ENCODE results near the gene CDK10.

CDK10 gene

GRCh38 chr16:89642574-89642973, 43.9 kb upstream of the CDK10 start:
- ChIA-PET POLR2A (no interaction called here), CTCF (no interaction called here)
- TF ChIP-seq SUZ12 (IDR thresholded peaks at IDR 0.05) = no peak
- TF ChIP-seq HDGF (IDR thresholded peaks at IDR 0.05; ENCODE audit: borderline replicate concordance) = no peak
- TF ChIP-seq TARDBP (IDR thresholded peaks at IDR 0.05) = no peak
- TF ChIP-seq BHLHE40 (IDR thresholded peaks at IDR 0.05; ENCODE audit: borderline replicate concordance) = no peak
- TF ChIP-seq ELF4 (IDR thresholded peaks at IDR 0.05) = no peak
- no peak for TF ChIP-seq FOXM1 (IDR thresholded peaks at IDR 0.05; ENCODE audit: borderline replicate concordance)
- no peak for TF ChIP-seq NFRKB (IDR thresholded peaks at IDR 0.05)
- TF ChIP-seq L3MBTL2 (conservative IDR thresholded peaks at IDR 0.05) = no peak
- no peak for TF ChIP-seq SP1 (IDR thresholded peaks at IDR 0.05)
- TF ChIP-seq ARNT (IDR thresholded peaks at IDR 0.05) = no peak
- no peak for TF ChIP-seq FOXA1 (IDR thresholded peaks at IDR 0.05)
- no peak for TF ChIP-seq CTBP1 (IDR thresholded peaks at IDR 0.05; ENCODE audit: borderline replicate concordance)
- no peak for TF ChIP-seq LEF1 (IDR thresholded peaks at IDR 0.05; ENCODE audit: borderline replicate concordance)
- no peak for TF ChIP-seq FOXK2 (IDR thresholded peaks at IDR 0.05)
- no peak for TF ChIP-seq ZNF384 (IDR thresholded peaks at IDR 0.05)
- no peak for TF ChIP-seq PKNOX1 (IDR thresholded peaks at IDR 0.05)
- DNase-seq (ENCODE audit: extremely low spot score) = no peak

DNA sequence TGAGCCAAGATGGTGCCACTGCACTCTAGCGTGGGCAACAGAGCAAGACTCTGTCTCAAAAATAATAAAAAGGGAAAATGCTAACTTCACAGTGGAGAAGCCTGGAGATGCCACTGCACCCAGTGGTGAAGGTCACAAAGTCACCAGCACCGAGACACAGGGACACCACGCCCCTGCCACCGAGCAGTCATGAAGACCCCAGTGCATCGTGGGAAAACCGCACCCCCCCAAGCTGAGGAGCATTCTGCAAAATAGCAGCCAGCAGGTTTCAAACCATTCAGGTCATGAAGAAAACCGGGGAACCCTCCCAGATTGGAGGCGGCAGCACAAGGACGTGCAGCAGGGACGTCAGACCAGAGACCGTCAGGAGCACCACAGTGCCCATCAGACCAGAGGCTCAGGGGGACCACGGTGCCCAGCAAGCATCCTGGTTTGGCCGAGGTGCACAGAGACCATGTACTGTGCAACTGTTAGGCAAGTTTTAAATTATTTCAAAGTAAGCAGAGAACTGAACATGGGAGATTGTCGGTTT, 42.7 kb upstream of the CDK10 start:
- DNase-seq (ENCODE audit: extremely low spot score) = no peak
- ChIA-PET POLR2A (no interaction called here), CTCF (no interaction called here)
- TF ChIP-seq FOXM1 (IDR thresholded peaks at IDR 0.05; ENCODE audit: borderline replicate concordance) (no peak), ELF4 (IDR thresholded peaks at IDR 0.05) (no peak), FOXA1 (IDR thresholded peaks at IDR 0.05) (no peak)

GRCh38 chr16:89645122-89645521, 41.4 kb upstream of the CDK10 start:
- ChIA-PET CTCF (no interaction called here), POLR2A (no interaction called here)
- no peak for DNase-seq (ENCODE audit: extremely low spot score)
- TF ChIP-seq CTBP1 (IDR thresholded peaks at IDR 0.05; ENCODE audit: borderline replicate concordance) = no peak
- no peak for TF ChIP-seq PKNOX1 (IDR thresholded peaks at IDR 0.05)
- no peak for TF ChIP-seq HDGF (IDR thresholded peaks at IDR 0.05; ENCODE audit: borderline replicate concordance)
- no peak for TF ChIP-seq TARDBP (IDR thresholded peaks at IDR 0.05)
- TF ChIP-seq FOXM1 (IDR thresholded peaks at IDR 0.05; ENCODE audit: borderline replicate concordance) = no peak
- no peak for TF ChIP-seq ZNF384 (IDR thresholded peaks at IDR 0.05)
- no peak for TF ChIP-seq FOXA1 (IDR thresholded peaks at IDR 0.05)
- no peak for TF ChIP-seq SUZ12 (IDR thresholded peaks at IDR 0.05)
- TF ChIP-seq SP1 (IDR thresholded peaks at IDR 0.05) = no peak

- TF ChIP-seq NFRKB (IDR thresholded peaks at IDR 0.05) = no peak
- TF ChIP-seq ZNF384 (IDR thresholded peaks at IDR 0.05) = no peak
- TF ChIP-seq SUZ12 (IDR thresholded peaks at IDR 0.05) = no peak
- TF ChIP-seq FOXK2 (IDR thresholded peaks at IDR 0.05) = no peak
- no peak for TF ChIP-seq HDGF (IDR thresholded peaks at IDR 0.05; ENCODE audit: borderline replicate concordance)
- TF ChIP-seq ELF4 (IDR thresholded peaks at IDR 0.05) = no peak
- TF ChIP-seq SP1 (IDR thresholded peaks at IDR 0.05) = no peak
- TF ChIP-seq ARNT (IDR thresholded peaks at IDR 0.05) = no peak
- TF ChIP-seq FOXA1 (IDR thresholded peaks at IDR 0.05) = no peak
- TF ChIP-seq CTBP1 (IDR thresholded peaks at IDR 0.05; ENCODE audit: borderline replicate concordance) = no peak
- no peak for TF ChIP-seq BHLHE40 (IDR thresholded peaks at IDR 0.05; ENCODE audit: borderline replicate concordance)
- TF ChIP-seq PKNOX1 (IDR thresholded peaks at IDR 0.05) = no peak
- no peak for TF ChIP-seq TARDBP (IDR thresholded peaks at IDR 0.05)
- no peak for TF ChIP-seq L3MBTL2 (conservative IDR thresholded peaks at IDR 0.05)
- no peak for TF ChIP-seq FOXM1 (IDR thresholded peaks at IDR 0.05; ENCODE audit: borderline replicate concordance)
- no peak for TF ChIP-seq LEF1 (IDR thresholded peaks at IDR 0.05; ENCODE audit: borderline replicate concordance)
- no peak for DNase-seq (ENCODE audit: extremely low spot score)
- POLR2A ChIA-PET = interaction anchor here (0.9 kb wide), 1 partner anchor 11 kb away, joined by 3 read pairs; the partner anchor contains the start of genes CHMP1A and SPATA33
- CTCF ChIA-PET = no interaction called here
Observed at GRCh38 chr16:89646270-89646669, 40.2 kb upstream of the CDK10 start.

DNA sequence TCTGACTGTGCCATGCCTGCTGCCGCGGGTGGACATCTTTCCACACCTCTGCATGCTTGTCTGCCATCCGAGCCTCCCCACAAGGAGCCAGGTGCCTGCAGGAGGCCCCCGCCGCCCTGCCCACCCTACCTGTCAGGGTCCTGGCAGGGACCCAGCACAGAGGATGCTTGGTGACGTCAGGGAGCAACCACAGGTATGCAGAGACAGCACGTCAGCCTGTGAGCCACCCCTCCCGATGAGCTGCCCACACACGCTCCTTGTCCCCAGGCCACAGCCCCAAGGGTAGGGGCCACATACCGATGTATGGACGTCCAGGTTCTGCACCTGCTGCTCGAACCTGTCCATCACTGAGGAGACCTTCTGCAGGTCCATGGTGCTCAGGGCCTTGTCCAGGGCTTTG, 39.6 kb upstream of the CDK10 start:
- DNase-seq (ENCODE audit: extremely low spot score) = no peak
- POLR2A ChIA-PET = no interaction called here
- no peak for TF ChIP-seq FOXM1 (IDR thresholded peaks at IDR 0.05; ENCODE audit: borderline replicate concordance)
- no peak for TF ChIP-seq ZNF384 (IDR thresholded peaks at IDR 0.05)
- no peak for TF ChIP-seq ELF4 (IDR thresholded peaks at IDR 0.05)
- TF ChIP-seq FOXK2 (IDR thresholded peaks at IDR 0.05) = no peak
- no peak for TF ChIP-seq TARDBP (IDR thresholded peaks at IDR 0.05)
- TF ChIP-seq FOXA1 (IDR thresholded peaks at IDR 0.05) = no peak
- no peak for TF ChIP-seq L3MBTL2 (conservative IDR thresholded peaks at IDR 0.05)
- TF ChIP-seq BHLHE40 (IDR thresholded peaks at IDR 0.05; ENCODE audit: borderline replicate concordance) = no peak
- TF ChIP-seq CTBP1 (IDR thresholded peaks at IDR 0.05; ENCODE audit: borderline replicate concordance) = no peak
- CTCF ChIA-PET = no interaction called here

DNA sequence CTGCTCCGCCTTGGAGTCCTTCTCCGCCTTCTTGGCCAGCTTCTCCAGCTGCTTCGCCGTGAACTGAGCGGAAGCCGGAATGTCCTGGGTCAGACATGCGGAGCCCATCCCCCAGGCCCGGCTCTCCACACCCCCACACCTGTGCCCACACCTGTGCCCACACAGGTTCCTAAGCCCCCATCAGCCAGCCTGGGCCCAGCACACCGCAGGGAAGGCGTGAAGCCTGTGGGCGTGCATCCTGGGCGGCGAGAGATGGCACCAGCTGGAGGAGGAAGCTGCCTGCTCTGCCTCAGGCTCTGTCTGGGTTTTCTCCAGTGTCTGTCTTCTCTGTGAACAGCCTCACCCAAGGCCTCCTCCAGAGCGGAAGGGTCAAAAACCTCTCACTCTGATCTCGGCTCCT, 34.9 kb upstream of the CDK10 start:
- TF ChIP-seq NFRKB (IDR thresholded peaks at IDR 0.05) (no peak), TARDBP (IDR thresholded peaks at IDR 0.05) (no peak), L3MBTL2 (conservative IDR thresholded peaks at IDR 0.05) (no peak), FOXA1 (IDR thresholded peaks at IDR 0.05) (no peak), SUZ12 (IDR thresholded peaks at IDR 0.05) (no peak), FOXM1 (IDR thresholded peaks at IDR 0.05; ENCODE audit: borderline replicate concordance) (no peak), ARNT (IDR thresholded peaks at IDR 0.05) (no peak), CTBP1 (IDR thresholded peaks at IDR 0.05; ENCODE audit: borderline replicate concordance) (no peak), PKNOX1 (IDR thresholded peaks at IDR 0.05) (no peak)
- CTCF ChIA-PET = interaction anchor here (0.6 kb wide), 1 partner anchor 410 kb away, joined by 6 read pairs; no protein-coding TSS in a partner anchor
- no peak for DNase-seq (ENCODE audit: extremely low spot score)
- POLR2A ChIA-PET = no interaction called here

All from HEK293T (cell line).